ENCODE data around the gene ABHD4.
"Not testable (repeated sequence)": the region's sequence is repeated elsewhere in the genome, so short reads cannot be mapped to it uniquely, and the experiment has no call there.

Gene ABHD4, protein sequence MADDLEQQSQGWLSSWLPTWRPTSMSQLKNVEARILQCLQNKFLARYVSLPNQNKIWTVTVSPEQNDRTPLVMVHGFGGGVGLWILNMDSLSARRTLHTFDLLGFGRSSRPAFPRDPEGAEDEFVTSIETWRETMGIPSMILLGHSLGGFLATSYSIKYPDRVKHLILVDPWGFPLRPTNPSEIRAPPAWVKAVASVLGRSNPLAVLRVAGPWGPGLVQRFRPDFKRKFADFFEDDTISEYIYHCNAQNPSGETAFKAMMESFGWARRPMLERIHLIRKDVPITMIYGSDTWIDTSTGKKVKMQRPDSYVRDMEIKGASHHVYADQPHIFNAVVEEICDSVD

DNA sequence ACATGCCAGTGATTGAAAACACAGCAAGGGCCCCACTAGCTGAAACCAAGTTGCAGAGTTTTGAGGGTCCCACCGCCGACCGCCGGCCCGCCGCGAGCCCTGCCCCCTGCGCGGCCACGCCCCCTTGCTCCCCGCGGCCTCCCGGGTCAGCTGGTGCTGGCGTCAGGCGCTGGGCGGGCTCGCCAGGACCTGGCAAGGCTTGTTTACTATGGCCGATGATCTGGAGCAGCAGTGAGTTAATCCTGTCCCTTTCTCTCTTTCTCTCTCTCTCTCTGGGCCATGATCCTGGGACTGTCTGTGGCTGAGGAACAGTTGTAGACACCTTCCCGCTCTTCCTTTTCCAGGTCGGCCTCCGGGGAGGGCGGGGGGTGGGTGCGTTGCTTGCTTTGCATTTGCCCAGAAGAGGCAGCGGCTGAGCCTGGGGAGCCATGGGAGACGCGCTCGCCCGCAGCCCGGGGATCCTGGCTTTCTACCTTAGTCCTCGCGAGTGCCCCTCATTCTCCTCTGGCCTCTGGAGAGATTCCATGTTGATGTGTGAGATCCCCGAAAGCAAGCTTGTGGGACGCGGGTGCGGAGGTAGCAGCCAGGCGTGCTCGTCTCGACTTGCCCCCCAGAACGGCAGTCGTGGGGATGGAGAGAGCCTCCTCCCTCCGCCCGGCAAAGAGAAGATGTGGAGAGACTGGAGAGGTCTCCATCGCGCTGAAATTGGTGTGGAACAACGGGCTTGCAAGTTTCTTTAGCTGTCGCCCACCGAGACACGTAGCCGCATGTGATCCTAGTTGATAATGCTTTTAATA is at the start of gene ABHD4:
Gene ABHD4, plus strand, starts transcription at position 202 of the 797 bp plus-strand sequence. Its CDS starts 7 bp downstream, at position 209.
- peak; percentile 70 for DNase-seq

DNA sequence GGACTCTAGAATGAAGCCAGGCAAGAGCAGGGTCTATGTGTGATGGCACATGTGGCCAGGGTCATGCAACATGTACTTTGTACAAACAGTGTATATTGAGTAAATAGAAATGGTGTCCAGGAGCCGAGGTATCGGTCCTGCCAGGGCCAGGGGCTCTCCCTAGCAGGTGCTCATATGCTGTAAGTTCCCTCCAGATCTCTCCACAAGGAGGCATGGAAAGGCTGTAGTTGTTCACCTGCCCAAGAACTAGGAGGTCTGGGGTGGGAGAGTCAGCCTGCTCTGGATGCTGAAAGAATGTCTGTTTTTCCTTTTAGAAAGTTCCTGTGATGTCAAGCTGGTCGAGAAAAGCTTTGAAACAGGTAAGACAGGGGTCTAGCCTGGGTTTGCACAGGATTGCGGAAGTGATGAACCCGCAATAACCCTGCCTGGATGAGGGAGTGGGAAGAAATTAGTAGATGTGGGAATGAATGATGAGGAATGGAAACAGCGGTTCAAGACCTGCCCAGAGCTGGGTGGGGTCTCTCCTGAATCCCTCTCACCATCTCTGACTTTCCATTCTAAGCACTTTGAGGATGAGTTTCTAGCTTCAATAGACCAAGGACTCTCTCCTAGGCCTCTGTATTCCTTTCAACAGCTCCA is 48.7 kb upstream of the ABHD4 start:
- no peak for DNase-seq

DNA sequence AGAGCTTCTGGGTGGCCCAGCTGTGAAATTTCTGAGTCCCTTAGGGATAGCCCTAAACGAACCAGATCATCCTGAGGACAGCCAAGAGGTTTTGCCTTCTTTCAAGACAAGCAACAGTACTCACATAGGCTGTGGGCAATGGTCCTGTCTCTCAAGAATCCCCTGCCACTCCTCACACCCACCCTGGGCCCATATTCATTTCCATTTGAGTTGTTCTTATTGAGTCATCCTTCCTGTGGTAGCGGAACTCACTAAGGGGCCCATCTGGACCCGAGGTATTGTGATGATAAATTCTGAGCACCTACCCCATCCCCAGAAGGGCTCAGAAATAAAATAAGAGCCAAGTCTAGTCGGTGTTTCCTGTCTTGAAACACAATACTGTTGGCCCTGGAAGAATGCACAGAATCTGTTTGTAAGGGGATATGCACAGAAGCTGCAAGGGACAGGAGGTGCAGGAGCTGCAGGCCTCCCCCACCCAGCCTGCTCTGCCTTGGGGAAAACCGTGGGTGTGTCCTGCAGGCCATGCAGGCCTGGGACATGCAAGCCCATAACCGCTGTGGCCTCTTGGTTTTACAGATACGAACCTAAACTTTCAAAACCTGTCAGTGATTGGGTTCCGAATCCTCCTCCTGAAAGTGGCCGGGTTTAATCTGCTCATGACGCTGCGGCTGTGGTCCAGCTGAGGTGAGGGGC is 48.0 kb upstream of the ABHD4 start:
- no peak for DNase-seq

DNA sequence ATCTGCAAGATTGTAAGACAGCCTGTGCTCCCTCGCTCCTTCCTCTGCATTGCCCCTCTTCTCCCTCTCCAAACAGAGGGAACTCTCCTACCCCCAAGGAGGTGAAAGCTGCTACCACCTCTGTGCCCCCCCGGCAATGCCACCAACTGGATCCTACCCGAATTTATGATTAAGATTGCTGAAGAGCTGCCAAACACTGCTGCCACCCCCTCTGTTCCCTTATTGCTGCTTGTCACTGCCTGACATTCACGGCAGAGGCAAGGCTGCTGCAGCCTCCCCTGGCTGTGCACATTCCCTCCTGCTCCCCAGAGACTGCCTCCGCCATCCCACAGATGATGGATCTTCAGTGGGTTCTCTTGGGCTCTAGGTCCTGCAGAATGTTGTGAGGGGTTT is 46.5 kb upstream of the ABHD4 start:
- DNase-seq: no peak

DNA sequence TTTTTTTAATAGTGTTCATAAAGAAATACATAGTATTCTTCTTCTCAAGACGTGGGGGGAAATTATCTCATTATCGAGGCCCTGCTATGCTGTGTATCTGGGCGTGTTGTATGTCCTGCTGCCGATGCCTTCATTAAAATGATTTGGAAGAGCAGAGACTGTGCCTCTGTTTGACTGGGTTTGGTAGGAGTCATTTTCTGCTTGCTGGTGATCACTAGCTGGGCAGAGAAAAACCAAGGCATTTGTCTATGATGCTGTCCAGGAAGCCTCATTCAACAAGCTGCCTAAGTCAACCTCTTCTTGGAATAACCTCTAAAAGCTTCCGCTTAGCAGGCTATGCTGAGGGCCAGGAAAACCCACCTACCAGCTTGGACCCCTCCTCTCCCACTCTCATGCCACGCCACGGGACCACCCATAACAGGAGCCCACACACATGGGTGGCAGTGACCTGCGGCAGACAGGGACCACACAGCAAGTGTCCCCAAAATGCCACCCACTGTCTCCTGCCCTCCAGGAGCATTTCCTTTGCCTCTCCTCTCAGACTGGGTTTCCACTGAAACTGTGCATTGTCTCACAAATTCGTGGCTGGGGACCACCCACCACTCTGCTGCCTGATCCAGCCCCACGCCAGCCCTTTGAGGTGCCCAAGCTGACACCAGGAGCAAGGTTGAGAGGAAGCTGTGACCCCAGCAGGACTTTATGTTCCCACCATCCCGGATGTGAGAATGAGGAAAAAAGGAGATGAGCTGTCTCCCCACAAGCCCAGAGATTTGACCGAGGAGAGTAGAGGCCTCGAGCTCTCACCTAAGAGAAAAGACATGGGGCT is 45.9 kb upstream of the ABHD4 start:
- DNase-seq: no peak

DNA sequence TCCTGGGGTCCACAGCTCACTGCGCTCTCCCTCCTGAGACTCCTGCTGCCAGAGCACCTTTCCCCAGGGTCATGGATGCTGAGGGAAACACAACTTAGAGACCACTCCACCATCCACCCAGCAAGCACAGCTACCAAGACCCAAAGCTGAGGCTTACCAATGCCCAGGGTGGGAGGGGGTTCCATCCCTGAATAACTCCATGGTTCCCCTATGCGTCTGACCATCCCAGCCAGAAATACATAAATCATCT is 45.3 kb upstream of the ABHD4 start:
- no peak for DNase-seq

DNA sequence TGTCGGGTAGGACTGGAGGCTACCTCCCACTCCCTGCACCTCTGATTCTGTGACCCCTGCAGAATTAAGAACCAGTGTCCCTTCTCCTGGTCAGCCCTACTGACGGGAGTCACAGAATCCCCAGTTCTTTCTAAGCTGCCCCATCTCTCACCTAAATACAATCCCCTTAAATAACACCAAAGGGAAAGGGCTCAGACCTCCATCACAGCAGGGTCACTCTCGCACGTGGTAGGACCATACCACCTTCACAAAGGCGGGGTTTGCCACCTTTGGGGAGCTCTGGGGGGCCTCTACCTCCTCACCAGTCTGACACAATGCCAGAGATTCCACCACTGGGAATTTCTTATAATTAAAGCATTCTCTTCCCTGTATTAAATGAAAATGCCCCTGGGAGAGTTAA is 44.7 kb upstream of the ABHD4 start:
- DNase-seq: no peak

DNA sequence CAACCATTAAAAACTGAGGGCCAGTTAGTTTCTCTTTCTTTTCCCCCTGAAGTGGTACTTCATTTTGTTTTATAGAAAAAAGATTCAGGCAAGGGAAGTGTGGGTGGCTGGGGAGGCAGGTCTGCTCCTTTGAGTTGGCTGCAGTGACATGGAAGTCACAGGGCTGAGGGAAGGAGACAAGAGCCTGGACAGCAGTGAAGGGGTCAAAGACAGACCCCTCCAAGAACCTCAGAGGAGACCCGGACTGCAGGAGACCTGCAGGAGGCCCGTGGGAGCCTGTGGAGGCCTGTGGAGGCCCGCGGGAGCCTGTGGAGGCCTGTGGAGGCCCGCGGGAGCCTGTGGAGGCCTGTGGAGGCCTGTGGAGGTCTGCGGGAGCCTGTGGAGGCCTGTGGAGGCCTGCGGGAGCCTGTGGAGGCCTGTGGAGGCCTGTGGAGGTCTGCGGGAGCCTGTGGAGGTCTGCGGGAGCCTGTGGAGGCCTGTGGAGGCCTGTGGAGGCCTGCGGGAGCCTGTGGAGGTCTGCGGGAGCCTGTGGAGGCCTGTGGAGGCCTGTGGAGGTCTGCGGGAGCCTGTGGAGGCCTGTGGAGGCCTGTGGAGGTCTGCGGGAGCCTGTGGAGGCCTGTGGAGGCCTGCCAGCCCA is 44.1 kb upstream of the ABHD4 start:
- DNase-seq: not testable (repeated sequence)

DNA sequence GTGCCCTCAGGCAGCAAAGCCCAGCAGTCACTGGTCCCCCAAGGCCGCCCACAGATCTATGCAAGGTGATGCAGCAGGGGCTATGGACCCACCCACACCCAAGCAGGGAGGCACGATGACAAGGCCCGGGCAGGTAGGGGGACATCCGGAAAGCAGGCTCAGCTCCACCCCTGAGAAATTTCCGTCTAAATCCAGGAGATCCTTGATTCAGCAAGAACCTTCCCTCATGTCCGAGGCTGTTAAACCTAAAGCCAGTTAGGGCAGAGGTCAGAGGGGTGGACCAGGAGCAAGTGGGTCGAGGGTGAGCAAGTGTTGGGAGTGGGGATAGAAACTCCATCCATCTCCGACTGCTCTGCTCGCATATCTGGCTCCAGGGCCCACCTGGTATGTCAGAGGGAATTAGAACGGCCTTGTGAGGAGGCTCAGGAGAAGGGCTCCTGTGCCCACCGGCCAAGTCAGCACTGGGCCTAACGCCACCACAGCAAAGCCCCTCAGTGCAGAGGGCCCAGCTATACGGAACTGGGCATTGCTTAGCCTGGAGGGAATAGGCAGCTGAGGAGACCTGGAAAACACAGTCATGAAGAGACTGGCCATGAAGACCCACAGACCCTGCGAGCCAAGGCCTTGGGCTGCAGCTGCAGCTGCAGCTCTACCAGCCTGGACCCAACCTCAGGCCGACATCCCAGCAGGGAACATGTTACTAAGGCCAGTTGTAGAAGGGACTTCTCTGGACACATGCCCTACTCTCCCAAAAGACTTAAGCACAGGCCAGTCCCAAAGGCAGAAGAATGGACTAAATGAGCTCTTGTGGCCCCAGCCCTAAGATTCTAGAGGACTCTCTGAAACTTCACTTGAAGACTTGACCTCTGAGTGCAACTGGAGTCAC is 43.4 kb upstream of the ABHD4 start:
- no peak for DNase-seq

DNA sequence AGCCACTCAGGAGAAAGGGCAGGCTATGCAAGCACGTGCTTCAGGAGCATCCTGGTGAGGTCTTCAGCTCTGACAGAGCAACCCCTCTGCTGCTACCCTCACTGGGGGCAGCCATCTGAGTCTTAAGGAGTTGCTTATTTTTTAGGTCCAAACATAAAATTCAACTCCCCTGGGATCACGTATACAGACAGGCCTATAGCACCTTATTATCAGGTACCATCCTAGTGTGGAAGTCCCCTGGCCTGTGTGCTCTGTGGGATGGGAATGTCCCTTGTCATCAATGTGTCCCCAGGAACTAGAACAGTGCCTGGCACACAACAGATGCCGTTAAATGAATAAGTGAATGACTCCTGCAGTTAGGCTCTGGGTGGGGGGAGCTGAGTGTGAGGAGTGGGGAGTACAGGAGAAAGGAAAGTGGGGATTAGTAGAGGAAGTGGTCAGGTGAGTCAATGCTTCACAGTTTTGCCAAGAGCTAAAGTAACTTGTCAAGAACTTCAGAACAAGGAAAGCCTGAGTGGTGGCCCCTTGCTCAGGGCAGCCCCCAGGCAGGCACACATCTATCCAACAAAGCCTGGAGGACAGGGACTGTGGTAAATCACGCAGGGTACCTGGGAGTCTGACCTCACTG is 42.6 kb upstream of the ABHD4 start:
- peak; percentile 47 for DNase-seq

DNA sequence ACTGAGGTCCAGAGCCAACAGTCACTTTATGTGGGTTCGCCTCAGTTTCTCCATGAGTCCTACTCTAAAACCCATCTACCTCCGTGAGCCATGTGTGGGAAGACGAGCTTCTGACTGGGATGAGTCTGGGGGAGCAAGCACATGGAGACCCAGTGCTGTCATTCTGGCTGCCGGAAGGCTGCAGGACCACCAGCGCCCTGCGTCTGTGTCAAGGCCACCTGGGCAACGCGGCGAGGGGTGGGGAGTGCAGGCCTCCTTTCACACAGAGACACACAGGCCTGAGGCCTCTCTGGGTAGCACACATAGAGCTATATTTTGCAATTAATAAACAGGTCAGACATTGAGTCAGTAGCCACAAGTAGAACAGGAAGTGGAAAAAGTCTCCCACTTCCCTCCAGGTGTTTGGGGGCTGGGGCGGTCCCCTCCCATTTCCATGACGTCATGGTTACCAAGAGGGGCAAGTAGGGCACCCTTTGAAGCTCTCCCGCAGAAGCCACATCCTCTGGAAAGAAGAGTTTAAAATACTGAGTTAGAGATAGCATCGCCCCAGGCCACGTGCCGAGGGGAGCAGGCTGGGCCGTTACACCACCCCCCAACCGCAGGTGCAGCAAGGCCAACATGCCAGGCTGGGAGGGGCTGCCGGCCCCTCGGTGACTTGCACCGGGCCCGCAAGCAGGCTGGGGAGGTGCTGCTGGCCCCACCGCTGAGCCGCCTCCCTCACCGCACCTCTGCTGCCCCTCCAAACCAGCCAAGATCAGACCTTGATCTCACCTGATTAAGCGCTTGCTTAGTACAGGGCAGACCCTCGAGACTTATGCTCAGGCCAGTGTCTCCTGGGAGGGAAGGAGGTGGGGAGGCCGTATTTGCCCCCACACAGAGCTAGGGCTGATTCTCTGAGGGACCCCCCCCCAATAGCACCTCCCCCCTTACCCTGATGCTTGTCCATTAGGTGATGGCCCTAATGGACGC is 41.8 kb upstream of the ABHD4 start:
- peak; percentile 79 for DNase-seq

DNA sequence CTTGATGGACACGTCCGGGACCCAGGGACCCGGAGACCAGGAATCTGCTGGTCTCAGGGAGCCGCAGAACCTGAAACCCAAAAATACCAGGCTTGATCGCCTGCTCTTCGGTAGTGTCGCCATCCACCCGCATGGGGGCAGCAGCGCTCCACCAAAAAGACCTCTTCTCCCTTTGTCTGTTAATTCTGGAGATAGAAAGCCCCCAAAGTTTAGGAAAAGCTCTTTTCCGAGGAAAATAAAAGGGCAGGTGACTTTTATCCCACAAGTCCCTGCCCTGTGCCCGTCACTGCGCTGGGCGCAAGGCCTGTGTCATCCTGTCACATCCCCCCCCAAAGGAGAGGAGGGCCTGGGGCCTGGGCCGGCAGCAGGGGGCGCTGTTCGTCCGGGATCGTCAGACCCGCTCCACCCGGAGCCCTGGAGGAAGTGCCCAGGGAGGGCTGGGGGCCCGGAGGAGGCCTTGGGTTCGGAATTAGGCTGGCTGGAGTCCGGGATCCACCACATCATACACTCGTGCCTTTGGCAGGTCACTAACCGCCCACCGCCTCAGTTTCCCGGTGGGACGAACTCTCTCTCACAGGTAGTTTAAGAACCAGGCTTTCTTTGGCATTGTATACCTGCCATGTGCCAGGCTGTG is 41.0 kb upstream of the ABHD4 start:
- peak; percentile 59 for DNase-seq

DNA sequence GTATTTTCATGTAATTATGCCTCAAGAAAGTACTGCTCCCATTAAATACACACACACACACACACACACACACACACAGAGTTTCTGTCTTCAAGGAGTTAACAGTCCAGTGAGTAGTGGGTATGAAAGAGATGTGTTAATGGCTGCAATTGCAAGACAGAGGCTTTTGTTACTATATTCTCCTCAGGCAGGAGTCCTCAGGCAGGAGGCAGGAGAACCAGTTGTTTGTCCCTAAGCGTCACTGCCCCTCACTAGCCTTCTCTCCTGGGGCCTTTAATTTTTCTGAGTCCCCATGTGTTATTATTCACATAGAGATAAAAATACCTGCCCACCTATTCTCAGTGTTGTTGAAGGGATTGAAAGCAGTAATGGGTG is 40.3 kb upstream of the ABHD4 start:
- no peak for DNase-seq

DNA sequence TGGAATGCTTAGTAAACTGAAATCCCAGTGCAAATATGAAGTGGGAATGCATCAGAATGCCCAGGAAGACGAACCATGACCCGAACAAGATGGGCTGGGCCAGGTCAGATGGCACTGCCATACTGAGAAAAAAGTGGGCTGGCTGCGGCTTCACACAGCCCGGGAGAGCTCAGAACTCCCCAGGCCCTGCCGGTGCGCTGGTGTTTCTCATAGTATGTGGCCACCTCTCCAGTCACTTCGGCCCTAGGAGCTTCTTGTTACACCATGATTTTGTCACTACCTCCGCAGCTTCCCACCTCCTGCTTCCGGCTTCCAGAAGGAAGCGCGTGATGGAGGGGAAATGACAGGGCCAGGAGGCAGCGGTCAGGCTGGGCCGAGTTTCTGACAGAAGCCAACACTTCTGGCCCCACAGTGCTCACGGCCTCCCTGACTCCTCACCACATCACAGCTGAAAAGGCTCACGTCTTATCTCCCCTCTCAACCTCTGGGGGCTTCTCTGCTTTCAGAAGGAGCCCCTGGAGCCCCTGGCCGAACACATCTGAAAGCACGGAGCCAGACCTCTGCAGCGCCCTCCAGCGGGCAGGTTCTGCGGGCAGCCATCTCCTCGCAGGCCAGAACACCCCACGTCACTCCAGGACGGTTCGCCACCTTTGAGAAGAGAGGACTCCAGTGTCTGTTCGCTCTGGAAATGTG is 39.7 kb upstream of the ABHD4 start:
- no peak for DNase-seq

DNA sequence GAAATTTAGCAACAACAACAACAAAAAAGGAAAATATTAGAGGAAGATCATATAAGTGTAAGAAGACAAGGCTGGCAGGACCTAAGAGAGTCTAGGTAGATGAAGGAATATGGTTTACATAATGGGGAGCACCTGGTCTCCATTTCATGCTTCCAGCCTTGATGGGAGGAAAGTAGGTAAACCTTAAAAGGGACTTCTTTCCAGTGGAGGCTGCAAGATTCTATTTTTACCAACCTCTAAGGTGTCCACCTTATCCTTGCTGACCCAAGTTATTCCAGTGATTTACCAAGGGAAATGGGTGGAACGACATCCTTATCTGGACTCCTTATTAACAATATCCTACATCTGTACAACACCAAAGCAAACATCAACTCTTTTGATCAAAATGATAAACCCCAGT is 39.1 kb upstream of the ABHD4 start:
- DNase-seq: no peak

DNA sequence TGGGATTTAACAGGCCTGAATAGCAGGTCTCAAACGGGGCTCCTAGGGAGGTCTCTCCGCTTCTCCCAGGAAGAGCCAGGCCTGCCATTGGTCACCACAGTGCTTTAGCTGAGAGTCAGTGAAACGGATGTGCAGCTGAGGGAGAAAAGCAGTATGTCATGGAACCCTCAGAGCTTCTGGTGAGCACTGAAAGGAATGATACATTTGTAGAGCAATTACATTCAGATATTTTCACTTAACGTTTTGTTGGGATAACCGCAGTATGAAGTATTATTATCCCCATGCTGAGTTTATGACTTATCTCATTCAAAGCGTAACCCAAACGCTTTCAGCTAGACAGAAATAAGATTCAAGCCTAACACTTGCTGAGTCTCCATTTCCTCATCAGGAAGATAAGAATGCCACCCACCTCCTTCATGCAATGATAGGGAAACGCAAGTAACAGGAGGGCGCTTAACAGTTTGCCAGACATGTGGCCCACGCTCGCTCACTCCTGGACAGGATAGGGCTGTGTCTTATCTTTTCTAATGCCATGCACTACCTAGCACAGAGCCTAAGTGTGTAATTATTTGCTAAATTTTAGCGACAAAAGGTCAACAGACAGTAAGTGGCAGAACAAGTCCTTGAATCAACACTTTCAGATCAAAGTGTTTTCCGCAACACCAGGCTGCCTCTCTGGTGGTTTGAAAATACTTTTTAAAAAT is 37.3 kb upstream of the ABHD4 start:
- no peak for DNase-seq

DNA sequence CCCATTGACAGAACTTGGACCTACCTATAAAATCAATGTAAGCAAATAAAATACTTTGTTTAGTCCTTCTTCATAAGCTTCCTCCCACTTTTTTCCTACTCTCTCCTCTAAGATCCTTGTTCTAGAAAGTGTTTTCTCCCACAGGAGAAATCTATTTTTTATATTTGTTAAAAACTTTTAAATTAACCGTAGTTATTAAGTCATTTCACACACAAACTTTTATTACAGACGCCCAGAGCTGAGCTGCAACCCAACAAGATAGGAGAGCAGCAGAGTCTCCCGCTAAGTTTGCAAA is 36.8 kb upstream of the ABHD4 start:
- no peak for DNase-seq
